Bone marrow (tissue), 2 donors: ENCODE measurements around the gene RPA3.

Experiments used
- DNase-seq, 2 donors: peaks; one replicate each; lab custom pipeline; 2025; lab: John Stamatoyannopoulos, UW

Gene RPA3

GRCh38 chr7:7607010-7607409, 111.4 kb downstream of the RPA3 start:
- DNase-seq, result no peak

GRCh38 chr7:7596176-7596575, 122.2 kb downstream of the RPA3 start:
- DNase-seq, result peak in 1 of 2 donors; percentile 7

DNA sequence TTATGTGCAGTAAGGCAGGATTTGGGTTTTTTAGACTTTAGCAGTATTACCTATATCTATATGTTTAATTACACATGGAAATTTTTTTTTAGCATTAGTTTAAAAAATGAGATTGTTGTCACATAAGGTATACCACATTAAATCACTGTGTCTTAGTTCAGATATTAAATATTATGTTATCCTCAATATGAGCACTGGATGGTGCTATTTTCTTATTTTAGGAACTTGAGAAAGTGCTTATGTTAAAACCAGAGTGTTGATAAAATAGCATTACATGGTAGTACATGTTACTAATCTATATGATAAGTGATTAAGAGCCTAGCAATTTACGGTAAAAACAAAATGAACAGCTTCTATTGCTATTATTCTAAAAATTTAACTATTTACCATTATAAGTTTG, 123.0 kb downstream of the RPA3 start:
- peak in 1 of 2 donors; percentile 20 for DNase-seq
